DMS153 treated with DMSO at 0.1 percent for 48 hours (cell line): ENCODE results near the gene DOCK2.
"Not testable (repeated sequence)": the region's sequence is repeated elsewhere in the genome, so short reads cannot be mapped to it uniquely, and the experiment has no call there.

ENCODE experiments used
- DNase-seq: peaks from one replicate; lab custom pipeline; 2025; ENCODE audit not compliant: unreplicated experiment; lab: John Stamatoyannopoulos, UW

Gene DOCK2

DNA sequence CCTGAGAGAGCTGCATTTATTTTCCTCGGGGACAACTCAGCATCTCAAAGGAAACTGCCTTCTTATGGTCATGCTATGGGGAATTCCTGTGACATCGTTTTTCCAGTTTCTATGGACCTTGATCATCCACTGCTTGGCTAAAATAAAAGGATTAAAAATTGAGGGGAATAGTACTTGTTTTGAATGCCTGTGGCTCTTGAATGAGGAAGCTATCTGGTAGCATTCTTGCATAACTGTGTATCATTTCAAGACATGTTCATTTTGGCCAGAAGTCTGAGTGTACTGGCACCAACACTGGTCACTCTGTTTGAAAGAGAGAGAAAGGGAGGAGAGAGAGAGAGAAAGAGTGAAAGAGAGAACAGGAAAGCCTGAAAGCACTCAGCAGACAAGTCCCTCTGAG is 116.7 kb downstream of the DOCK2 start:
- DNase-seq = no peak

- no peak for DNase-seq
Observed at GRCh38 chr5:169754737-169755136, 117.7 kb downstream of the DOCK2 start.

DNA sequence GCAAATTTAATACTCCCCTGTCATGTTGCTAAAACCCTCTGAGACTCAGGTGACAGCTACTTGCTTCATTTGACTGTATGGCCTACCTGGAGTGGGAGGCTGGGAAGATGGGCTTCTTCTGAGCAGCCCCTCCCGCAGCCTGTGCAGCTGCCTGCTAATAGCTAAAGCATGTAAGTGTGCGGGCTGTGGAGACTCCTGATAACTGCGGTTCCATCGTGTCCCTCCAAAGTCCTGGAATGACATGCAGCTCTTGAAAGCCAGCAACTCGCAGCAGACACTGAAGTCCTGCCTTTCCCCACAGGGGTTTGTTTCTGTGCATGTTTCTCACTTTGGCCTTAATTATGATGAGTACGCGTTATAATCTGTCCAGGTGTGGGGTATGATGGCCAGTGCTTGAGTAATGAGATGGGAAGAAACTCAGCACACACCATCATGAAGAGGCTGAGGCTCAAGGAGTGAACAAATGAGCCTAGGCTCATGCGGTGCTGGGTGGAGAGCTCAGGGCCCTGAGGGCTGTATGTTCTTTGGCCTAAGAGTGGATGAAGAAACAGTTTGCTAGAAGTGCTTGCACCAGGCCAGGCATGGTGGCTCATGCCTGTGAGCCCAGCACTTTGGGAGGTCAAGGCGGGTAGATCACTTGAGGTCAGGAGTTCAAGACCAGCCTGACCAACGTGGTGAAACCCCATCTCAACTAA is 119.1 kb downstream of the DOCK2 start:
- no peak for DNase-seq

DNA sequence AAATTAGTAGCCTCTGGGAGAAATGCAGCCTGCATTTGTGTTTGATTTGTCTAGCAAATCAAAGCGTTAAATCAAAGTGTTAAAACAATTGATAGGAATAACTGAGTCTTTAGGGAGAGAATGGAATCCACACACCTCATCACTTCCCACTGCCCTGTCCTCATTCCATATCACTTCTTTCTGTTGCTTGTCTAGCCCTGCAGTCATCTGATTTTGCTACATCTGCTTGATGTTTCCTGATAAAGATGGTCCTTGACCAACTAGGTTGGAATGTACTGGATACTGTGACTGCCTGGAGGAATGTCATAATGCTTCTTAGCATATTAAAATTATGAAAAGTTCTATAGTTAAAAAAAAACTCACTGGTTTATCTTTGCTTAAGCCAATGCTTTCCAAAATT is 119.9 kb downstream of the DOCK2 start:
- no peak for DNase-seq

DNA sequence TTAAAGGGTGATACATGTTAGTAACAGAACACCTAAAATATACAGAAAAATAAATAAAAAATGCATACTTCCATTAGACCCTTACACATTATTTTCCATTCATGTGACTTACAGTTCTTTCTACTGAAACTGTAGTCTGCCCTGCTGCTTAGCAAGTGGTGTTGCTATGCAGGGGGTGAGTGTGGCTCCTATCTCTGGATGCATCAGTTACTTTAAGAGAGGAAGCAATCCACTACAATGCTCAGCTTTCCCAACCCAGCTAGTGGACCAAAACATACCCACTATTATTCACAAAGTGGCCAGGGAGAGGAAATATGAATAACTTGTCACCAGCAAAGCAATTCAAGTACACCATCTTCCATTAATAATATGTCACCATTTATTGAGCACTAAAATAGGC is 121.8 kb downstream of the DOCK2 start:
- no peak for DNase-seq

DNA sequence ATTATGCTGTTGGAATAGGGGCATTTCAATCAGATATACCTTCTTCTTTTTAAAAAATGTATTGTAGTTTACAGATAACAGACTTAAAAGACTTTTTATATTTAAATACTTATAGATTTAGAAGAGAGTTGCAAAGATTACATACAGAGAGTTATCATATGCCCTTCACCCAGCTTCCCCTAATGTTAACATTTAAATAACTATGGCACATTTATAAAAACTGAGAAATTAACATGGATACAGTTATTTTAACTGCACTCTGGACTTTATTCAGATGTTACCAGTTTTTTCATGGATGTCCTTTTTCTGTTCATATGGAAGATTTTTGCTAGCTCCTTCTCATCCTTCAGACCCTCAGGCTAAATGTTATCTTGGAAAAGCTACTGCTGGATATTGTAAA is 123.2 kb downstream of the DOCK2 start:
- no peak for DNase-seq

- no peak for DNase-seq
Observed at GRCh38 chr5:169762338-169763095, 125.4 kb downstream of the DOCK2 start.

GRCh38 chr5:169763376-169764017 is 126.4 kb downstream of the DOCK2 start:
- DNase-seq = no peak

DNA sequence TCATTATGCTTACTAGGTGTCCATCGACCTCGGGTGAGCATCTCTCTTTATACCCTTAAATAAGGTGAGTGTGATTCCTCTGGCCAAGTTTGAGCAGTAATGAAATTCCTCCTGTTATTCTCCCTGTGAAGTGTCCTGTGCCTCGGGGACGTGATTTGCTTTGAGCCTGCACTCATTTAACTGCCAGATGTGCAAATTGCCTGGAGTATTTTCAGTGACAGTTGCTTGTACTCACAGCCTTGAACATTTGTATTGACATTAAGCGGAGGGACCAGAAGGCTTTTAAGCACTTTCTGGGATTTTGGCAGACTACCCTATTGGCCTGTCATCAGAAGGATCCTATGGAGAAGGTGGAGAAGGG is 126.9 kb downstream of the DOCK2 start:
- no peak for DNase-seq

- no peak for DNase-seq
Observed at GRCh38 chr5:169765176-169765996, 128.3 kb downstream of the DOCK2 start.

GRCh38 chr5:169766943-169767342 is 129.9 kb downstream of the DOCK2 start:
- not testable (repeated sequence) for DNase-seq

DNA sequence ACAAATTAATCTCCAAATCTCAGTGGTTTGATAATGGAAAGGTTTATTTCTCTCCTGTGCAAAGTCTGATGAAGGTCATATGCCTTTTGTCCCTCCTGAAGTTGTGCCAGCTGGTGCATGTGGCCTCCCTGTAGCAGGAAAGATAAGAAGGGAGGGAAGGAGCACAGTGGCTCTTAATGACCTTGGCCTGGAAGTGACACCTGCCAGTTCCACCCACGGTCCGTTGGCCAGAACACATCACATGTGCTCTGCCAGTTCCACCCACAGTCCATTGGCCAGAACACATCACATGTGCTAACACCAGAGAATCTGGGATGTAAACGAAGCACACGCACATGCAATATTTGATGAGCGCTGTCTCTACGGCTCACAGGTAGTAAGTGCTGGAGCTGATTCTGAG is 130.9 kb downstream of the DOCK2 start:
- DNase-seq = no peak

DNA sequence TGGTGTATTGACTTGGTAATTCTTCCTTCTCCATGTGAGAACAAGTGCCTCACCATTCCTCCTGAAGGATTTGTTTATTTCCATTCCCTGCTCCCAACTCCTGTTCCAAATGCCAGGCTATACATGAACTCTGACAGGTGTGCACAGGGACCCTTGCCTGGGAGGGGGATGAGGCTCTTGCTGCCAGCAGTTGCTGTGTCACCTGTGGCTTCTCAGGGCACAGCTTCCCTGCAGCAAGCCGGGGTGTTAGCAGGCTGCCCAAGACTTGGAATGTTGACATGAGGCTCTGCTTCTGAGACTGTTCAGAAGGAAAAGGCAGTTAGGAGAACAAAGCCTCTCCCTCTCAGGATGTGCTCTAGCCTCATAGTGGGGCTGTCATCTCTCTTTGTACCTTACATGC is 131.3 kb downstream of the DOCK2 start:
- no peak for DNase-seq

- no peak for DNase-seq
Observed at GRCh38 chr5:169770109-169770508, 133.0 kb downstream of the DOCK2 start.

- DNase-seq = no peak
Observed at GRCh38 chr5:169772256-169772655, 135.2 kb downstream of the DOCK2 start.

DNA sequence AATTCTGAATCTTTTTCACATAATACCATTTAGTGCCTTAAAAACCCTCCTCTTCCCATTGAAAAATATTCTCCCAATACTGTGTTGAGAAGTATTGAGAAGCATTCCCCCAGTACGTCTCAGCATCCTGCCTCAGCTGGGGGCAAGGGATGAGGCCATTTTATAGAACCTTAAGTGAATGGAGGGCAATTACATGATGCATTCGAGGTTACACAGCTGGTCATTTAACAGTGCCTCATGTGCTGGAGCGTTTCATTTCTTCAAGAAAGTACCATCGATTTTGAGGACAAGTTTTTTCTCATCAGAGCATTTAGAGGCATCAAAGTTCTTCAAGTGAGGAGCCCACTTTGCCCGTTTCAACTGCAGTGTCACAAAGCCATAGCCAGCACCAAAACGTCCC is 135.6 kb downstream of the DOCK2 start:
- no peak for DNase-seq

GRCh38 chr5:169777159-169777558 is 140.1 kb downstream of the DOCK2 start:
- no peak for DNase-seq

GRCh38 chr5:169778622-169779596 is 141.8 kb downstream of the DOCK2 start:
- DNase-seq = no peak

GRCh38 chr5:169781420-169782345 is 144.6 kb downstream of the DOCK2 start:
- DNase-seq = no peak
